ENCODE results near the gene TRIB2. TPM values are rescaled to one million over a fixed set of nuclear protein-coding genes. Genes with fewer than 3 reads are reported as not detected.

TRIB2 gene
- polyA plus RNA-seq, 1 of the 3 experiments (the other 2 are of a cell fraction) = 27.5 TPM

GRCh38 chr2:12773586-12774394 lies 57.1 kb downstream of the TRIB2 start:
- H3F3A ChIP-seq (replicated peaks; ENCODE audit: insufficient read depth) = no peaks in the 10 kb centered on the region
- no peaks in the 10 kb centered on the region for H3K9me3 ChIP-seq
- H3K9me2 ChIP-seq = no peaks in the 10 kb centered on the region
- H4K20me1 ChIP-seq (ENCODE audit: insufficient read depth) = no peaks in the 10 kb centered on the region
- ChIA-PET CTCF (interaction anchor here (0.9 to 1.5 kb wide), 2 partner anchors 21 to 158 kb away, joined by 3 read pairs; no protein-coding TSS in a partner anchor), POLR2A (interaction anchor here (0.7 kb wide), 1 partner anchor 17 kb away, joined by 3 read pairs; no protein-coding TSS in a partner anchor)
- H3K27ac ChIP-seq (ENCODE audit: low read depth in 2 of 2, low read length in 1 of 2) = no peak overlapping the region
- 74% methylated on average over 3 of the region's 3 CpGs for WGBS (ENCODE audit: low lambda C conversion rate)
- H3K4me2 ChIP-seq = no peak overlapping the region
- TF ChIP-seq FOXJ3 (CRISPR knock-in tag; IDR thresholded peaks at IDR 0.05) = no peak
- no peak for TF ChIP-seq NRF1 (IDR thresholded peaks at IDR 0.05; ENCODE audit: low read depth, low read length)
- no peak for TF ChIP-seq ELF1 (IDR thresholded peaks at IDR 0.05)
- TF ChIP-seq MAX (IDR thresholded peaks at IDR 0.05; ENCODE audit: low read depth) = no peak
- no peak for TF ChIP-seq TCF12 (IDR thresholded peaks at IDR 0.05)
- TF ChIP-seq USF1 (IDR thresholded peaks at IDR 0.05; ENCODE audit: borderline replicate concordance, low read depth) = no peak
- TF ChIP-seq ZBTB33 (IDR thresholded peaks at IDR 0.05; ENCODE audit: borderline replicate concordance, low read depth) = no peak
- TF ChIP-seq TAF1 (IDR thresholded peaks at IDR 0.05; ENCODE audit: borderline replicate concordance, low read depth, low read length) = no peak
- DNase-seq = no peak
- no peaks in the 10 kb centered on the region for H3K36me3 ChIP-seq (replicated peaks in 1 of 2; ENCODE audit: control insufficient read depth in 1 of 2, insufficient read depth in 2 of 2, low read length in 1 of 2)
- H2AFZ ChIP-seq (ENCODE audit: low read depth) = no peak overlapping the region; the same call in 1 of the 2 replicates
- H3K4me3 ChIP-seq (ENCODE audit: low read depth in 2 of 2, low read length in 1 of 2) = no peak overlapping the region
- no peaks in the 10 kb centered on the region for H3K27me3 ChIP-seq (ENCODE audit: insufficient read depth)
- no peak overlapping the region for H3K9ac ChIP-seq
- H3K79me2 ChIP-seq (ENCODE audit: insufficient read depth) = no peaks in the 10 kb centered on the region
- peaks cover 0 to 9% of the 10 kb centered on the region in 2 experiments; a peak in 2 of 4 replicates for H3K4me1 ChIP-seq (ENCODE audit: control insufficient read depth in 1 of 2, insufficient read depth in 2 of 2, low read depth in 1 of 2, low read length in 1 of 2)

GRCh38 chr2:12774395-12774727 lies 57.6 kb downstream of the TRIB2 start:
- POLR2A ChIA-PET = interaction anchor here (0.7 kb wide), 1 partner anchor 17 kb away, joined by 3 read pairs; no protein-coding TSS in a partner anchor
- no peaks in the 10 kb centered on the region for H3F3A ChIP-seq (replicated peaks; ENCODE audit: insufficient read depth)

More at GRCh38 chr2:12774395-12774727, 57.6 kb downstream of the TRIB2 start:
- no peaks in the 10 kb centered on the region for H3K9me2 ChIP-seq
- H3K4me3 ChIP-seq (ENCODE audit: low read depth in 2 of 2, low read length in 1 of 2) = no peak overlapping the region
- CTCF ChIA-PET = interaction anchor here (1.5 to 1.7 kb wide), 2 partner anchors 158 to 232 kb away, joined by 3 to 6 read pairs; no protein-coding TSS in a partner anchor
- H3K36me3 ChIP-seq (replicated peaks in 1 of 2; ENCODE audit: control insufficient read depth in 1 of 2, insufficient read depth in 2 of 2, low read length in 1 of 2) = no peaks in the 10 kb centered on the region
- TF ChIP-seq MAX (IDR thresholded peaks at IDR 0.05; ENCODE audit: low read depth) = no peak
- peak; percentile 31; the same call in 1 of the 2 replicates for TF ChIP-seq TCF12 (IDR thresholded peaks at IDR 0.05)
- no peaks in the 10 kb centered on the region for H3K79me2 ChIP-seq (ENCODE audit: insufficient read depth)
- H3K27ac ChIP-seq (ENCODE audit: low read depth in 2 of 2, low read length in 1 of 2) = no peak overlapping the region
- peaks cover 0 to 9% of the 10 kb centered on the region in 2 experiments; a peak in 2 of 4 replicates for H3K4me1 ChIP-seq (ENCODE audit: control insufficient read depth in 1 of 2, insufficient read depth in 2 of 2, low read depth in 1 of 2, low read length in 1 of 2)
- no peak overlapping the region for H3K4me2 ChIP-seq
- H3K9me3 ChIP-seq = no peaks in the 10 kb centered on the region
- H4K20me1 ChIP-seq (ENCODE audit: insufficient read depth) = no peaks in the 10 kb centered on the region
- WGBS (ENCODE audit: low lambda C conversion rate) = 56% methylated on average over 1 of the region's 1 CpG
- DNase-seq = peak; percentile 23
- no peak overlapping the region; the same call in 1 of the 2 replicates for H2AFZ ChIP-seq (ENCODE audit: low read depth)
- no peaks in the 10 kb centered on the region for H3K27me3 ChIP-seq (ENCODE audit: insufficient read depth)
- no peak overlapping the region for H3K9ac ChIP-seq
